GM23338 (cell line): ENCODE measurements around the gene BAD.

Experiments
- CREB1 ChIP-seq: fragments of 250-450 bp; sonication (Bioruptor Pico); IDR thresholded peaks from 2 replicates; pipeline ENCODE4 v1.5.0; 2020; ENCODE audit warnings: low read depth, mild to moderate bottlenecking, moderate library complexity
- EZH2 ChIP-seq: fragments of 200-600 bp; sonication (generic); IDR thresholded peaks from one replicate; pipeline ENCODE4 v1.8.0; 2017; ENCODE audit warnings: antibody characterized with exemption, mild to moderate bottlenecking, low read depth; ENCODE audit not compliant: unreplicated experiment
- EZH2phosphoT487 ChIP-seq: fragments of 200-600 bp; sonication (generic); IDR thresholded peaks from one replicate; pipeline ENCODE4 v1.8.1; 2018; ENCODE audit warnings: antibody characterized with exemption; ENCODE audit not compliant: unreplicated experiment
- ZNF114 ChIP-seq: fragments of 250-450 bp; sonication (Bioruptor Pico); IDR thresholded peaks from 2 replicates; pipeline ENCODE4 v1.5.0; 2020; ENCODE audit warnings: mild to moderate bottlenecking, moderate library complexity
- TF ChIP-seq, protein P1 (sequence below), 2 experiments: fragments of 200-600 bp in 1 of 2; sonication (generic) in 1 of 2; conservative IDR thresholded peaks; 2 replicates each; pipeline versions ENCODE4 v1.5.1 to v1.6.1; 2016 to 2017; ENCODE audit warnings: antibody characterized with exemption in 2 of 2, low read depth in 2 of 2, mild to moderate bottlenecking in 2 of 2, moderate library complexity in 1 of 2
- TF ChIP-seq, protein P2 (sequence below): IDR thresholded peaks from 2 replicates; pipeline ENCODE4 v1.6.1; 2016; ENCODE audit warnings: antibody characterized with exemption
- TF ChIP-seq, protein P3 (sequence below): IDR thresholded peaks from one replicate; pipeline ENCODE4 v1.6.1; 2018; ENCODE audit warnings: antibody characterized with exemption; ENCODE audit not compliant: unreplicated experiment

DNA sequence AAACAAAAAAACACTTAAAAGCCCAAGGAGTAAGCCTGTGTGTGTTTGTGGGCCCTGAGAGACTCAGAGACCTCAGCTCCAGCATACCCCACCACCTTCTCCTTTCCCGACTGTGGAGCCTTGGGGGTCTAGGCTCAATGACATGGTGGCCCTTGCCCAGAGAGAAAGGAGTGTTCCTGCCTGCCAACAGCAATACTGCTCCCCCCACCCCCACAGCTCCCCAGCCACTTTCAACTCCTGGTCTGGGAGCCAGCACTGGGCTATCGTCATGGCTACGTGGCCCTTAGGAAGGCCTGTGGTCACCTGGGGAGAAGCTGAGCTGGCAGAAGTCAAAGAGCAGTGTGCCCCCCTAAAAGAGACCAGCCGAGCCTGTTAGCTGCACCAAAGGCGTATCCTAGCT is 40.4 kb downstream of the BAD start:
- no peak for TF ChIP-seq EZH2
- TF ChIP-seq, protein P1, sequence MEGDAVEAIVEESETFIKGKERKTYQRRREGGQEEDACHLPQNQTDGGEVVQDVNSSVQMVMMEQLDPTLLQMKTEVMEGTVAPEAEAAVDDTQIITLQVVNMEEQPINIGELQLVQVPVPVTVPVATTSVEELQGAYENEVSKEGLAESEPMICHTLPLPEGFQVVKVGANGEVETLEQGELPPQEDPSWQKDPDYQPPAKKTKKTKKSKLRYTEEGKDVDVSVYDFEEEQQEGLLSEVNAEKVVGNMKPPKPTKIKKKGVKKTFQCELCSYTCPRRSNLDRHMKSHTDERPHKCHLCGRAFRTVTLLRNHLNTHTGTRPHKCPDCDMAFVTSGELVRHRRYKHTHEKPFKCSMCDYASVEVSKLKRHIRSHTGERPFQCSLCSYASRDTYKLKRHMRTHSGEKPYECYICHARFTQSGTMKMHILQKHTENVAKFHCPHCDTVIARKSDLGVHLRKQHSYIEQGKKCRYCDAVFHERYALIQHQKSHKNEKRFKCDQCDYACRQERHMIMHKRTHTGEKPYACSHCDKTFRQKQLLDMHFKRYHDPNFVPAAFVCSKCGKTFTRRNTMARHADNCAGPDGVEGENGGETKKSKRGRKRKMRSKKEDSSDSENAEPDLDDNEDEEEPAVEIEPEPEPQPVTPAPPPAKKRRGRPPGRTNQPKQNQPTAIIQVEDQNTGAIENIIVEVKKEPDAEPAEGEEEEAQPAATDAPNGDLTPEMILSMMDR (conservative IDR thresholded peaks at IDR 0.05; ENCODE audit: low read depth in 2 of 2) = no peak
- TF ChIP-seq EZH2phosphoT487 = no peak
- no peak for TF ChIP-seq CREB1
- TF ChIP-seq, protein P2, sequence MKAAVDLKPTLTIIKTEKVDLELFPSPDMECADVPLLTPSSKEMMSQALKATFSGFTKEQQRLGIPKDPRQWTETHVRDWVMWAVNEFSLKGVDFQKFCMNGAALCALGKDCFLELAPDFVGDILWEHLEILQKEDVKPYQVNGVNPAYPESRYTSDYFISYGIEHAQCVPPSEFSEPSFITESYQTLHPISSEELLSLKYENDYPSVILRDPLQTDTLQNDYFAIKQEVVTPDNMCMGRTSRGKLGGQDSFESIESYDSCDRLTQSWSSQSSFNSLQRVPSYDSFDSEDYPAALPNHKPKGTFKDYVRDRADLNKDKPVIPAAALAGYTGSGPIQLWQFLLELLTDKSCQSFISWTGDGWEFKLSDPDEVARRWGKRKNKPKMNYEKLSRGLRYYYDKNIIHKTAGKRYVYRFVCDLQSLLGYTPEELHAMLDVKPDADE = no peak
- TF ChIP-seq, protein P3, sequence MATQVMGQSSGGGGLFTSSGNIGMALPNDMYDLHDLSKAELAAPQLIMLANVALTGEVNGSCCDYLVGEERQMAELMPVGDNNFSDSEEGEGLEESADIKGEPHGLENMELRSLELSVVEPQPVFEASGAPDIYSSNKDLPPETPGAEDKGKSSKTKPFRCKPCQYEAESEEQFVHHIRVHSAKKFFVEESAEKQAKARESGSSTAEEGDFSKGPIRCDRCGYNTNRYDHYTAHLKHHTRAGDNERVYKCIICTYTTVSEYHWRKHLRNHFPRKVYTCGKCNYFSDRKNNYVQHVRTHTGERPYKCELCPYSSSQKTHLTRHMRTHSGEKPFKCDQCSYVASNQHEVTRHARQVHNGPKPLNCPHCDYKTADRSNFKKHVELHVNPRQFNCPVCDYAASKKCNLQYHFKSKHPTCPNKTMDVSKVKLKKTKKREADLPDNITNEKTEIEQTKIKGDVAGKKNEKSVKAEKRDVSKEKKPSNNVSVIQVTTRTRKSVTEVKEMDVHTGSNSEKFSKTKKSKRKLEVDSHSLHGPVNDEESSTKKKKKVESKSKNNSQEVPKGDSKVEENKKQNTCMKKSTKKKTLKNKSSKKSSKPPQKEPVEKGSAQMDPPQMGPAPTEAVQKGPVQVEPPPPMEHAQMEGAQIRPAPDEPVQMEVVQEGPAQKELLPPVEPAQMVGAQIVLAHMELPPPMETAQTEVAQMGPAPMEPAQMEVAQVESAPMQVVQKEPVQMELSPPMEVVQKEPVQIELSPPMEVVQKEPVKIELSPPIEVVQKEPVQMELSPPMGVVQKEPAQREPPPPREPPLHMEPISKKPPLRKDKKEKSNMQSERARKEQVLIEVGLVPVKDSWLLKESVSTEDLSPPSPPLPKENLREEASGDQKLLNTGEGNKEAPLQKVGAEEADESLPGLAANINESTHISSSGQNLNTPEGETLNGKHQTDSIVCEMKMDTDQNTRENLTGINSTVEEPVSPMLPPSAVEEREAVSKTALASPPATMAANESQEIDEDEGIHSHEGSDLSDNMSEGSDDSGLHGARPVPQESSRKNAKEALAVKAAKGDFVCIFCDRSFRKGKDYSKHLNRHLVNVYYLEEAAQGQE = no peak
- TF ChIP-seq ZNF114 (CRISPR knock-in tag) = no peak
